ENCODE results near the gene CCSER1. TPM values are rescaled to one million over a fixed set of nuclear protein-coding genes. Genes with fewer than 3 reads are reported as not detected.
A peak's percentile ranks its signal among the peaks of the same experiment; 100 is the strongest.
"Not testable (repeated sequence)": the region's sequence is repeated elsewhere in the genome, so short reads cannot be mapped to it uniquely, and the experiment has no call there.

The CCSER1 gene
- total RNA-seq, 6 donors from 2014 or later, result 4.4 to 26.1 (median 13.8) TPM

DNA sequence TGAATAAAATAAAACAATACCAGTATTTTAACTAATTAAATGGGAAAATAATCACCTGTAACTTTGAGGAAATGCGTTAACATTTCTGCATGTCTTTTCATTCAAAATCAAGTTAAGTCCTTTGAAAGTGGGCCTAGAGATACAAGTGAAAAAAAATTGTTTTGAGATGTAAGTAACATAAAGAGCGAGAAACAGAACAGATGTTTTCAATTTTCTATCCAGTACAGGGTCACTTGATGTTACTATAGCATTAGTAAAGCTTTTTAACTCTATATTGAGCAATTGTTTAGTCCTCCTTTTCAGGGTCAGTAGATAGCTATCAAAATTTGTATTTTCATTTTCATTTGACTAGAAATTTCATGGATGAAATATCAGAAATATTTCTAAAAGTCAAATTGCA, 761.4 kb downstream of the CCSER1 start:
- DNase-seq (no peak), ATAC-seq (ENCODE audit: low FRiP score in 2 of 2) (no peak)
- no peaks in the 10 kb centered on the region for H3K9me3 ChIP-seq
- no peaks in the 10 kb centered on the region for H3K4me1 ChIP-seq
- no peaks in the 10 kb centered on the region for H3K36me3 ChIP-seq
- no peak overlapping the region for H3K27ac ChIP-seq
- H3K27me3 ChIP-seq, result no peaks in the 10 kb centered on the region
- WGBS, 2 donors, result 81 to 84% methylated on average over 2 of the region's 2 CpGs
- no peak for TF ChIP-seq POLR2A (IDR thresholded peaks at IDR 0.05)
- TF ChIP-seq, protein P1, sequence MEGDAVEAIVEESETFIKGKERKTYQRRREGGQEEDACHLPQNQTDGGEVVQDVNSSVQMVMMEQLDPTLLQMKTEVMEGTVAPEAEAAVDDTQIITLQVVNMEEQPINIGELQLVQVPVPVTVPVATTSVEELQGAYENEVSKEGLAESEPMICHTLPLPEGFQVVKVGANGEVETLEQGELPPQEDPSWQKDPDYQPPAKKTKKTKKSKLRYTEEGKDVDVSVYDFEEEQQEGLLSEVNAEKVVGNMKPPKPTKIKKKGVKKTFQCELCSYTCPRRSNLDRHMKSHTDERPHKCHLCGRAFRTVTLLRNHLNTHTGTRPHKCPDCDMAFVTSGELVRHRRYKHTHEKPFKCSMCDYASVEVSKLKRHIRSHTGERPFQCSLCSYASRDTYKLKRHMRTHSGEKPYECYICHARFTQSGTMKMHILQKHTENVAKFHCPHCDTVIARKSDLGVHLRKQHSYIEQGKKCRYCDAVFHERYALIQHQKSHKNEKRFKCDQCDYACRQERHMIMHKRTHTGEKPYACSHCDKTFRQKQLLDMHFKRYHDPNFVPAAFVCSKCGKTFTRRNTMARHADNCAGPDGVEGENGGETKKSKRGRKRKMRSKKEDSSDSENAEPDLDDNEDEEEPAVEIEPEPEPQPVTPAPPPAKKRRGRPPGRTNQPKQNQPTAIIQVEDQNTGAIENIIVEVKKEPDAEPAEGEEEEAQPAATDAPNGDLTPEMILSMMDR (IDR thresholded peaks at IDR 0.05), result no peak
- no peak for TF ChIP-seq EP300 (IDR thresholded peaks at IDR 0.05)
- no peak for TF ChIP-seq POLR2AphosphoS5 (IDR thresholded peaks at IDR 0.05)
- no peak overlapping the region for H3K4me3 ChIP-seq

GRCh38 chr4:90889171-90889570, 762.0 kb downstream of the CCSER1 start:
- 64 to 78% methylated on average over 2 of the region's 2 CpGs for WGBS, 2 donors
- no peak overlapping the region for H3K27ac ChIP-seq
- H3K4me3 ChIP-seq, result no peak overlapping the region
- no peak for ATAC-seq (ENCODE audit: low FRiP score in 2 of 2)
- no peak for TF ChIP-seq POLR2AphosphoS5 (IDR thresholded peaks at IDR 0.05)
- TF ChIP-seq, protein P1 (IDR thresholded peaks at IDR 0.05), result no peak
- TF ChIP-seq EP300 (IDR thresholded peaks at IDR 0.05), result no peak
- no peak for TF ChIP-seq POLR2A (IDR thresholded peaks at IDR 0.05)
- no peaks in the 10 kb centered on the region for H3K4me1 ChIP-seq
- no peaks in the 10 kb centered on the region for H3K27me3 ChIP-seq
- no peaks in the 10 kb centered on the region for H3K36me3 ChIP-seq
- DNase-seq, result no peak
- H3K9me3 ChIP-seq, result no peaks in the 10 kb centered on the region

DNA sequence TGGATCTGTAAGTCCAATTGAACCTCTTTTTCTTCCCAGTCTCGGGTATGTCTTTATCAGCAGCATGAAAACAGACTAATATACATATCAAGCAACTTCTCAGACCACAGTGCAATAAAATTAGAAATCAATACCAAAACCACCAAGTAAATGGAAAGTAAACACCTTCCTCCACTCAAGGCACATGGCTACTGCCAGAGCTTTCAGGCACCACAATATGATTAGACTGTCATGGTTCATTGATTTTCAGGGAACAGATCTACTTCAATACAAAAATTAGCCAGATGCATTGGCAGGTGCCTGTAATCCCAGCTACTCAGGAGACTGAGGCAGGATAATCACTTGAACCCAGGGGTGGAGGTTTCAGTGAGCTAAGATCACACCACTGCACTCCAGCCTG, 776.2 kb downstream of the CCSER1 start:
- not testable (repeated sequence) for H3K36me3 ChIP-seq; DNase-seq; H3K9me3 ChIP-seq; ATAC-seq (ENCODE audit: low FRiP score in 2 of 2); H3K4me1 ChIP-seq; H3K27me3 ChIP-seq; H3K4me3 ChIP-seq; H3K27ac ChIP-seq
- WGBS, 2 donors, result 90 to 93% methylated on average over 1 of the region's 1 CpG

DNA sequence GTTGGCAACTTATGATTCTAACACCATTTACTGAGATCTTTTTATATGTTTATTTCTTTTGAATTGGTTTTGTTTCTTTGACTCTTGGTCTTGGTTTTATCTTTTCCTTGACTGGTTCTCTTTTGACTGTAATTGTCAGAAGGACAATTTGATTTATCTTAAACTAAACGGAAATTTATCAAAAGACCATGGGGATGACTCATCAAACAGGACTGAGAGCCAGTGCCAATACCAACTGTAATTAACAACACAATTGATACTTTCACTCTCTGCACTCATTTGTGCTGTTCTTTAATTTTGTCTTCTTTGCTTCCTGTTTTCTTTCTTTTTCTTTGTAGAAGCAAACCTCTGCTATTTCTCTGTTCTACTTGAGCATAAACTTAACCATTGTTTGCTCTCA, 776.8 kb downstream of the CCSER1 start:
- no peaks in the 10 kb centered on the region for H3K36me3 ChIP-seq
- no peaks in the 10 kb centered on the region for H3K9me3 ChIP-seq
- TF ChIP-seq, protein P1 (IDR thresholded peaks at IDR 0.05), result no peak
- TF ChIP-seq POLR2AphosphoS5 (IDR thresholded peaks at IDR 0.05), result no peak
- no peak for TF ChIP-seq POLR2A (IDR thresholded peaks at IDR 0.05)
- no peak for TF ChIP-seq EP300 (IDR thresholded peaks at IDR 0.05)
- H3K4me3 ChIP-seq, result no peak overlapping the region
- H3K4me1 ChIP-seq, result no peaks in the 10 kb centered on the region
- H3K27me3 ChIP-seq, result no peaks in the 10 kb centered on the region
- no peak overlapping the region for H3K27ac ChIP-seq
- DNase-seq (no peak), ATAC-seq (ENCODE audit: low FRiP score in 2 of 2) (no peak)
- 50 to 53% methylated on average over 1 of the region's 1 CpG for WGBS, 2 donors

GRCh38 chr4:90906239-90906638, 779.0 kb downstream of the CCSER1 start:
- ATAC-seq (ENCODE audit: low FRiP score in 2 of 2) (no peak), DNase-seq (no peak)
- H3K4me3 ChIP-seq, result no peak overlapping the region
- H3K9me3 ChIP-seq, result no peaks in the 10 kb centered on the region
- WGBS, 2 donors, result 74 to 75% methylated on average over 3 of the region's 3 CpGs
- H3K27me3 ChIP-seq, result no peaks in the 10 kb centered on the region
- no peaks in the 10 kb centered on the region for H3K4me1 ChIP-seq
- TF ChIP-seq EP300 (IDR thresholded peaks at IDR 0.05) (no peak), POLR2A (IDR thresholded peaks at IDR 0.05) (no peak), POLR2AphosphoS5 (IDR thresholded peaks at IDR 0.05) (no peak)
- TF ChIP-seq, protein P1 (IDR thresholded peaks at IDR 0.05), result no peak
- no peaks in the 10 kb centered on the region for H3K36me3 ChIP-seq
- H3K27ac ChIP-seq, result no peak overlapping the region

- not testable (repeated sequence) for H3K4me1 ChIP-seq; H3K36me3 ChIP-seq; H3K27me3 ChIP-seq; ATAC-seq (ENCODE audit: low FRiP score in 2 of 2); H3K9me3 ChIP-seq; H3K4me3 ChIP-seq; H3K27ac ChIP-seq
- WGBS, 2 donors, result 94% methylated on average over 10 to 15 of the region's 17 CpGs
- DNase-seq, result peak in 1 of 2 donors; percentile 21
Observed at GRCh38 chr4:90911724-90912434, 784.7 kb downstream of the CCSER1 start.

Data from upper lobe of left lung (tissue), 6 donors.